GM21360 (cell line): ENCODE measurements around the gene RNU1-4.
"Not testable (repeated sequence)": the region's sequence is repeated elsewhere in the genome, so short reads cannot be mapped to it uniquely, and the experiment has no call there.

ENCODE experiments used
- ATAC-seq: cut with Tn5 transposase; IDR thresholded peaks from one replicate; pipeline ENCODE4 v1.9.1; 2021; ENCODE audit warnings: mild to moderate bottlenecking, moderate library complexity; ENCODE audit not compliant: unreplicated experiment

The RNU1-4 gene

DNA sequence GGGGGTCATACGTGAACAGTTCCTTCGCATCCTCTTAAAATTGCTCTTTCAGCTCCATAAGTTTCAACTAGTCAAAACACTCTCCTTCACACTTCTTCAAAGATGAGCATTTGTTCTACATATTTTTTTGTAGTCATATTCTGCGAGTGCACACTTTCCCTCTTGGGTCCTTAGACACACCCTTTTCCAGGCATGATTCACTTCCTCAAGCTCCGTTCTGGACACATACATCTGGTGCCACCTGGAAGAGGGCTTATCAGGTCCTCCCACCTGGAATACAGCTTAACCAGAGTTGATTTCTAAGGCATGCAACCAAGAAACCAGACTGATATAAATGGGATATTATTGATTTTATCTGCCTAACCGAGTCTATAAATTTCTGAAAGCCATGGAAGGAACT is 47.4 kb downstream of the RNU1-4 start:
- not testable (repeated sequence) for ATAC-seq
